GM10266 (cell line): ENCODE results near the gene USP54.
"Not testable (repeated sequence)": the region's sequence is repeated elsewhere in the genome, so short reads cannot be mapped to it uniquely, and the experiment has no call there.

ENCODE experiments used
- DNase-seq: peaks from one replicate; pipeline ENCODE4 v3.0.0; 2012; ENCODE audit errors: extremely low spot score
- CTCF ChIP-seq: IDR thresholded peaks from 2 replicates; pipeline ENCODE4 v1.5.1; 2012; ENCODE audit warnings: mild to moderate bottlenecking, low read depth; ENCODE audit not compliant: control insufficient read depth, insufficient read depth; ENCODE audit errors: missing control alignments

Gene USP54

GRCh38 chr10:73585327-73585726 lies 5.8 kb downstream of the USP54 start:
- TF ChIP-seq CTCF = no peak
- DNase-seq = no peak

- no peak for TF ChIP-seq CTCF
- DNase-seq = no peak
Observed at GRCh38 chr10:73584737-73585136, 6.4 kb downstream of the USP54 start.

GRCh38 chr10:73581918-73582317 lies 9.2 kb downstream of the USP54 start:
- no peak for DNase-seq
- no peak for TF ChIP-seq CTCF

GRCh38 chr10:73578927-73579326 lies 12.2 kb downstream of the USP54 start:
- not testable (repeated sequence) for DNase-seq

GRCh38 chr10:73577788-73578187 lies 13.4 kb downstream of the USP54 start:
- no peak for TF ChIP-seq CTCF
- DNase-seq = no peak

GRCh38 chr10:73576890-73577591 lies 14.1 kb downstream of the USP54 start:
- DNase-seq = no peak
- no peak for TF ChIP-seq CTCF

GRCh38 chr10:73576178-73576889 lies 14.8 kb downstream of the USP54 start:
- peak; percentile 12 for DNase-seq
- TF ChIP-seq CTCF = no peak

- DNase-seq = not testable (repeated sequence)
Observed at GRCh38 chr10:73567025-73567424, 24.1 kb downstream of the USP54 start.
